IMR-90 (cell line): ENCODE data around the gene ZNF778.

Source experiments
- BHLHE40 ChIP-seq: fragments of 150-350 bp; IDR thresholded peaks from 2 replicates; pipeline ENCODE4 v1.6.1; 2016; ENCODE audit warnings: mild to moderate bottlenecking, low read depth, low read length
- CEBPB ChIP-seq: IDR thresholded peaks from 2 replicates; pipeline ENCODE4 v1.6.1; 2012; ENCODE audit warnings: low read depth, low read length, improper control_type of control experiment
- CTCF ChIP-seq: conservative IDR thresholded peaks from 2 replicates; pipeline ENCODE4 v1.5.1; 2012; ENCODE audit warnings: mild to moderate bottlenecking, low read depth, low read length, improper control_type of control experiment
- MAZ ChIP-seq: IDR thresholded peaks from 2 replicates; pipeline ENCODE4 v1.6.1; 2012; ENCODE audit warnings: low read depth, mild to moderate bottlenecking, low read length, improper control_type of control experiment, moderate library complexity, borderline replicate concordance
- MXI1 ChIP-seq: IDR thresholded peaks from 2 replicates; pipeline ENCODE4 v1.6.1; 2012; ENCODE audit warnings: low read depth, mild to moderate bottlenecking, low read length, moderate library complexity, borderline replicate concordance
- NFE2L2 ChIP-seq: fragments of 150-350 bp; IDR thresholded peaks from 2 replicates; pipeline ENCODE4 v1.6.1; 2016; ENCODE audit warnings: low read depth, mild to moderate bottlenecking, low read length
- POLR2A ChIP-seq: IDR thresholded peaks from 2 replicates; pipeline ENCODE4 v1.6.1; 2012; ENCODE audit warnings: mild to moderate bottlenecking, low read depth, low read length
- RAD21 ChIP-seq: IDR thresholded peaks from 2 replicates; pipeline ENCODE4 v1.6.1; 2012; ENCODE audit warnings: low read length, improper control_type of control experiment
- RFX5 ChIP-seq: IDR thresholded peaks from 2 replicates; pipeline ENCODE4 v1.8.0; 2012; ENCODE audit warnings: low read depth, mild to moderate bottlenecking, low read length, moderate library complexity
- SMC3 ChIP-seq: fragments of 150-350 bp; IDR thresholded peaks from 2 replicates; pipeline ENCODE4 v1.6.1; 2016; ENCODE audit warnings: low read depth, mild to moderate bottlenecking, antibody characterized with exemption, low read length, moderate library complexity

DNA sequence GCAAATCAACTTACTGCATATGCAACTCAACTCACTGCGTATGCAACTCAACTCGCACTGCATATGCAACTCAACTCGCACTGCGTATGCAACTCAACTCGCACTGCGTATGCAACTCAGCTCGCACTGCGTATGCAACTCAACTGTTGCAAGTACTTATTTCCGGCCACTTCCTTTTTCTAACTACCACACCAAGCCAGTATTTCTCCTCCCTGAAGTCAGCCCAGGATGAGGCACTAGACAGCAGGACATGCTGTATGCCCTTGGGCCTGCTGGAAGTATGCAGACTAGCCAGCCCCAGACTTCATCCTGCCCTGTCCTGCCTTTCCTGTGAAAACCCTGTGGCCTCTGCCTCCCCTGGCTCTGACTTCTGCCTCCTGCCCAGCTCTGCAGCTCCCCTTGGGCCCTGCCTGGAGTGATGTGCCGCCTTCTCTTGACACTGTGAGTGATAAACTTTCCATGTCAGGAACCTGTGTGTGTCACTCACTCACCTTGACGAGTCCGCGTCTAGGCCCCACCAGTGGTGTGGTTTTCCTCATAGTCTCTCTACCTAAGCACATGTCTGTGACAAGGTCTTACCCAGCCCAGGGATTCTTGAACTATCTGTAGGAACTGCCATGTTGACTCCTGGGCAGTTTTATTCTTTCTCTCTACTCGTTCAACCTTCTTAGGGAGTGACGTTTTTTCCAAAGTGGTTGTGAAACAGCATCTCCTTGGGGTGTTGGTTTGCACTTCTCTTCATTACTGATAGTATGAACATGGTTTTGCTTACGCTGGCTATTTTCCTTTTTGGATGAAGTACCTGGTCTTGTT, 16.4 kb downstream of the ZNF778 start:
- no peak for TF ChIP-seq CTCF
- no peak for TF ChIP-seq POLR2A
- no peak for TF ChIP-seq SMC3
- no peak for TF ChIP-seq CEBPB
- TF ChIP-seq MAZ, result no peak
- TF ChIP-seq BHLHE40, result no peak
- no peak for TF ChIP-seq MXI1
- no peak for TF ChIP-seq RFX5
- TF ChIP-seq RAD21, result no peak
- TF ChIP-seq NFE2L2, result no peak
